ENCODE data around the gene ARHGAP1. TPM values are rescaled to one million over a fixed set of nuclear protein-coding genes. Genes with fewer than 3 reads are reported as not detected.
"Not testable (repeated sequence)": the region's sequence is repeated elsewhere in the genome, so short reads cannot be mapped to it uniquely, and the experiment has no call there.

ARHGAP1 gene
- total RNA-seq, 1 donor from 2014 or later, result 8.1 TPM

- Histone ChIP-seq H3K4me2 (no peak overlapping the region), H4K20me1 (ENCODE audit: low read depth) (no peaks in the 10 kb centered on the region), H3K36me3 (no peaks in the 10 kb centered on the region), H3F3A (ENCODE audit: low read depth) (no peaks in the 10 kb centered on the region), H3K9me3 (ENCODE audit: low read depth) (no peaks in the 10 kb centered on the region), H3K9ac (no peak overlapping the region), H3K79me2 (ENCODE audit: low read depth) (no peaks in the 10 kb centered on the region), H3K4me3 (no peak overlapping the region), H3K27me3 (no peaks in the 10 kb centered on the region), H3K27ac (no peak overlapping the region), H2AFZ (replicated peaks) (no peak overlapping the region), H3K4me1 (no peaks in the 10 kb centered on the region)
- no peaks in the 10 kb centered on the region for H3K9me3 Mint-ChIP-seq
- H3K4me1 Mint-ChIP-seq, result peaks cover 10% of the 10 kb centered on the region
- DNase-seq (ENCODE audit: low spot score), result no peak
- peaks cover 10% of the 10 kb centered on the region for H3K27me3 Mint-ChIP-seq (ENCODE audit: insufficient read depth, low read depth)
- no peaks in the 10 kb centered on the region for H3K36me3 Mint-ChIP-seq
- H3K4me3 Mint-ChIP-seq, result no peak overlapping the region
- no peak for TF ChIP-seq EZH2phosphoT487 (IDR thresholded peaks at IDR 0.05)
- no peak overlapping the region for H3K27ac Mint-ChIP-seq
These were observed 19.3 kb upstream of the ARHGAP1 start for GRCh38 chr11:46719543-46720218.

GRCh38 chr11:46719048-46719542 is 18.7 kb upstream of the ARHGAP1 start, which contains the start of gene F2:
Gene F2 (plus strand): TSS chr11:46719213. CDS start chr11:46719236, 23 bp downstream.
- Histone ChIP-seq H3K4me3 (no peak within 1 kb of the TSS), H3K27ac (no peak within 1 kb of the TSS), H3K36me3 (no peaks in the 10 kb centered on the region), H4K20me1 (ENCODE audit: low read depth) (no peaks in the 10 kb centered on the region), H3K79me2 (ENCODE audit: low read depth) (no peaks in the 10 kb centered on the region), H3K9ac (no peak within 1 kb of the TSS), H3K4me2 (no peak within 1 kb of the TSS), H3K9me3 (ENCODE audit: low read depth) (no peaks in the 10 kb centered on the region), H3K27me3 (no peaks in the 10 kb centered on the region), H3K4me1 (no peaks in the 10 kb centered on the region), H3F3A (ENCODE audit: low read depth) (no peaks in the 10 kb centered on the region), H2AFZ (replicated peaks) (no peak within 1 kb of the TSS)
- Mint-ChIP-seq H3K4me3 (no peak within 1 kb of the TSS), H3K36me3 (no peaks in the 10 kb centered on the region), H3K4me1 (peaks cover 8% of the 10 kb centered on the region), H3K27ac (no peak within 1 kb of the TSS), H3K9me3 (no peaks in the 10 kb centered on the region), H3K27me3 (ENCODE audit: insufficient read depth, low read depth) (peaks cover 10% of the 10 kb centered on the region)
- TF ChIP-seq EZH2 (IDR thresholded peaks at IDR 0.05), result no peak
- TF ChIP-seq, protein P1, sequence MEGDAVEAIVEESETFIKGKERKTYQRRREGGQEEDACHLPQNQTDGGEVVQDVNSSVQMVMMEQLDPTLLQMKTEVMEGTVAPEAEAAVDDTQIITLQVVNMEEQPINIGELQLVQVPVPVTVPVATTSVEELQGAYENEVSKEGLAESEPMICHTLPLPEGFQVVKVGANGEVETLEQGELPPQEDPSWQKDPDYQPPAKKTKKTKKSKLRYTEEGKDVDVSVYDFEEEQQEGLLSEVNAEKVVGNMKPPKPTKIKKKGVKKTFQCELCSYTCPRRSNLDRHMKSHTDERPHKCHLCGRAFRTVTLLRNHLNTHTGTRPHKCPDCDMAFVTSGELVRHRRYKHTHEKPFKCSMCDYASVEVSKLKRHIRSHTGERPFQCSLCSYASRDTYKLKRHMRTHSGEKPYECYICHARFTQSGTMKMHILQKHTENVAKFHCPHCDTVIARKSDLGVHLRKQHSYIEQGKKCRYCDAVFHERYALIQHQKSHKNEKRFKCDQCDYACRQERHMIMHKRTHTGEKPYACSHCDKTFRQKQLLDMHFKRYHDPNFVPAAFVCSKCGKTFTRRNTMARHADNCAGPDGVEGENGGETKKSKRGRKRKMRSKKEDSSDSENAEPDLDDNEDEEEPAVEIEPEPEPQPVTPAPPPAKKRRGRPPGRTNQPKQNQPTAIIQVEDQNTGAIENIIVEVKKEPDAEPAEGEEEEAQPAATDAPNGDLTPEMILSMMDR (IDR thresholded peaks at IDR 0.05), result no peak
- no peak for TF ChIP-seq EZH2phosphoT487 (IDR thresholded peaks at IDR 0.05)
- no peak for DNase-seq (ENCODE audit: low spot score)

DNA sequence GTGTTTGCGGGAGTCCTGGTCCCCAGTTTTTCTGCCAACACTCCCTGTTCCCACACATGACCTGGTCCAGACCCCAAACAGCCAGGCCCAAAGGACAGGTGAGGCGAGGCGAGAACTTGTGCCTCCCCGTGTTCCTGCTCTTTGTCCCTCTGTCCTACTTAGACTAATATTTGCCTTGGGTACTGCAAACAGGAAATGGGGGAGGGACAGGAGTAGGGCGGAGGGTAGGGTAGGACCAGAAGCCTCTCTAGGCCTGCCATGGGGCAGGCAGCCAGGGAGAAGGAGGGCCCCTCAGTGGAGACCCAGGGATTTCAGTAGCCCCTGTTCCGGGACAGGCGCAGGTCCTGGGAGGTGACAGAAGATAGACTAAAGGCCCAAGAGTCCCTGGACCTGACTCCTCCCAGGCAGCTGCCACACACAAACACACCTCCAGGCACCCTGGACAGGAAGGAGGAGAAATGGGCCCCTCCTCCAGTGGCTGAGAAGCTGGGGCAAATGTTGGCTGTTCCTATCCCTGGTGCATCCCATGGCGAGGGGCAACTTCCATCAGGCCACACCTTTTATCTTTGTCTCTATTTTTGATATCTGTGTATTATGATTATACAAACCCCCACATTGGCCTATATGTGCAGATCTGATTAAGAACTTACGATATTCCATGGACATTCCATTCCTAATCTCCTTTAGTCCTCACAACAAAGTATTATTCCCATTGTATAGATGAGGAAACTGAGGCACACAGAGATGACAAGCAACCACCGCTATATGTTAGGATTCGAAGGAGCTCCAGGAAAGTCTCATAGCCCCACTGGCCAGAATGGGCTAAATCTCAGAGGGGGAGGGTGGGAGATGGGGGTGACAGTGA is 18.0 kb upstream of the ARHGAP1 start:
- Histone ChIP-seq H3K9ac (no peak overlapping the region), H4K20me1 (ENCODE audit: low read depth) (no peaks in the 10 kb centered on the region), H3K27me3 (no peaks in the 10 kb centered on the region), H2AFZ (replicated peaks) (no peak overlapping the region), H3K9me3 (ENCODE audit: low read depth) (no peaks in the 10 kb centered on the region), H3K79me2 (ENCODE audit: low read depth) (no peaks in the 10 kb centered on the region), H3K4me1 (no peaks in the 10 kb centered on the region), H3K27ac (no peak overlapping the region), H3F3A (ENCODE audit: low read depth) (no peaks in the 10 kb centered on the region), H3K36me3 (no peaks in the 10 kb centered on the region), H3K4me2 (no peak overlapping the region), H3K4me3 (no peak overlapping the region)
- H3K4me1 Mint-ChIP-seq, result peaks cover 5% of the 10 kb centered on the region
- peaks cover 10% of the 10 kb centered on the region for H3K27me3 Mint-ChIP-seq (ENCODE audit: insufficient read depth, low read depth)
- no peak overlapping the region for H3K27ac Mint-ChIP-seq
- H3K4me3 Mint-ChIP-seq, result no peak overlapping the region
- no peak for TF ChIP-seq EZH2 (IDR thresholded peaks at IDR 0.05)
- no peak for TF ChIP-seq EZH2phosphoT487 (IDR thresholded peaks at IDR 0.05)
- TF ChIP-seq, protein P1 (IDR thresholded peaks at IDR 0.05), result no peak
- H3K9me3 Mint-ChIP-seq, result no peaks in the 10 kb centered on the region
- H3K36me3 Mint-ChIP-seq, result no peaks in the 10 kb centered on the region
- no peak for DNase-seq (ENCODE audit: low spot score)

- H3K79me2 ChIP-seq (ENCODE audit: low read depth); H3K36me3 ChIP-seq; H3K27ac Mint-ChIP-seq; H4K20me1 ChIP-seq (ENCODE audit: low read depth); H2AFZ ChIP-seq (replicated peaks); H3K4me3 Mint-ChIP-seq; H3K36me3 Mint-ChIP-seq; H3K4me2 ChIP-seq; H3K27me3 ChIP-seq; H3F3A ChIP-seq (ENCODE audit: low read depth); H3K4me3 ChIP-seq; DNase-seq (ENCODE audit: low spot score); H3K4me1 ChIP-seq; H3K27ac ChIP-seq; H3K9me3 Mint-ChIP-seq; H3K4me1 Mint-ChIP-seq; H3K9ac ChIP-seq; H3K9me3 ChIP-seq (ENCODE audit: low read depth): not testable (repeated sequence)
- H3K27me3 Mint-ChIP-seq (ENCODE audit: insufficient read depth, low read depth), result peaks cover 10% of the 10 kb centered on the region
These were observed 17.4 kb upstream of the ARHGAP1 start for GRCh38 chr11:46717825-46718154.

All from neural progenitor cell (in vitro differentiated cells).